ENCODE results near the gene ABLIM3. TPM values are rescaled to one million over a fixed set of nuclear protein-coding genes. Genes with fewer than 3 reads are reported as not detected.
A peak's percentile ranks its signal among the peaks of the same experiment; 100 is the strongest.

Gene ABLIM3
- total RNA-seq, 4 donors from 2014 or later = 1.6 to 26.4 (median 5.7) TPM

- Histone ChIP-seq H3K9me3 (no peaks in the 10 kb centered on the region), H3K4me3 (no peak overlapping the region), H3K27me3 (no peaks in the 10 kb centered on the region), H3K4me1 (peaks cover 0 to 3% (median 0%) of the 10 kb centered on the region in 4 donors), H3K27ac (no peak overlapping the region), H3K36me3 (no peaks in the 10 kb centered on the region)
- TF ChIP-seq CTCF (IDR thresholded peaks at IDR 0.05) (no peak), POLR2A (IDR thresholded peaks at IDR 0.05) (no peak)
- no peak for DNase-seq
Measured at GRCh38 chr5:149294872-149295829, 153.9 kb downstream of the ABLIM3 start.

GRCh38 chr5:149297340-149298025 lies 156.2 kb downstream of the ABLIM3 start:
- Histone ChIP-seq H3K4me3 (no peak overlapping the region), H3K27me3 (no peaks in the 10 kb centered on the region), H3K27ac (no peak overlapping the region), H3K36me3 (no peaks in the 10 kb centered on the region), H3K4me1 (peaks cover 0 to 3% (median 0%) of the 10 kb centered on the region in 4 donors), H3K9me3 (no peaks in the 10 kb centered on the region)
- DNase-seq = no peak
- no peak for TF ChIP-seq CTCF (IDR thresholded peaks at IDR 0.05)
- TF ChIP-seq POLR2A (IDR thresholded peaks at IDR 0.05) = no peak

GRCh38 chr5:149298163-149298562 lies 156.9 kb downstream of the ABLIM3 start:
- no peak overlapping the region for H3K27ac ChIP-seq
- H3K27me3 ChIP-seq = no peaks in the 10 kb centered on the region
- no peak for DNase-seq
- H3K4me1 ChIP-seq = peaks cover 0 to 3% (median 0%) of the 10 kb centered on the region in 4 donors
- H3K4me3 ChIP-seq = no peak overlapping the region
- no peaks in the 10 kb centered on the region for H3K36me3 ChIP-seq
- no peaks in the 10 kb centered on the region for H3K9me3 ChIP-seq
- TF ChIP-seq CTCF (IDR thresholded peaks at IDR 0.05) (no peak), POLR2A (IDR thresholded peaks at IDR 0.05) (no peak)

GRCh38 chr5:149298842-149299404 lies 157.6 kb downstream of the ABLIM3 start:
- DNase-seq = no peak
- H3K4me1 ChIP-seq = peaks cover 0 to 3% (median 0%) of the 10 kb centered on the region in 4 donors
- no peaks in the 10 kb centered on the region for H3K9me3 ChIP-seq
- TF ChIP-seq POLR2A (IDR thresholded peaks at IDR 0.05) (no peak), CTCF (IDR thresholded peaks at IDR 0.05) (no peak)
- H3K27ac ChIP-seq = peak overlapping the region in 2 of 4 donors; percentile 35 to 49
- no peak overlapping the region for H3K4me3 ChIP-seq
- H3K27me3 ChIP-seq = no peaks in the 10 kb centered on the region
- H3K36me3 ChIP-seq = no peaks in the 10 kb centered on the region

GRCh38 chr5:149299451-149300054 lies 158.3 kb downstream of the ABLIM3 start:
- Histone ChIP-seq H3K36me3 (no peaks in the 10 kb centered on the region), H3K9me3 (no peaks in the 10 kb centered on the region), H3K4me1 (peaks cover 0 to 3% (median 0%) of the 10 kb centered on the region in 4 donors), H3K4me3 (no peak overlapping the region), H3K27ac (peak overlapping the region in 2 of 4 donors; percentile 35 to 49), H3K27me3 (no peaks in the 10 kb centered on the region)
- no peak for DNase-seq
- TF ChIP-seq CTCF (IDR thresholded peaks at IDR 0.05) (no peak), POLR2A (IDR thresholded peaks at IDR 0.05) (no peak)

All from Peyer's patch (tissue), 4 donors.